H1 (cell line): ENCODE data around the gene RHOU.

ENCODE experiments used
- CBX5 ChIP-seq: fragments of 300-800, 300-1000 bp; sonication (generic); IDR thresholded peaks from 2 replicates; pipeline ENCODE4 v1.7.1; 2016; ENCODE audit warnings: antibody characterized with exemption, low read length, low read depth
- CHD2 ChIP-seq: IDR thresholded peaks from 2 replicates; pipeline ENCODE4 v1.6.1; 2012; ENCODE audit warnings: low read length, improper control_type of control experiment
- EP300 ChIP-seq, 2 experiments: IDR thresholded peaks; 1 replicate in 1 of 2; 2 replicates in 1 of 2; pipeline ENCODE4 v1.6.1; 2011 to 2012; ENCODE audit warnings: low read depth in 2 of 2, low read length in 2 of 2, mild to moderate bottlenecking in 2 of 2, borderline replicate concordance in 1 of 2, inconsistent platforms in 1 of 2, moderate library complexity in 1 of 2
- POLR2A ChIP-seq, 2 experiments: IDR thresholded peaks; 1 replicate in 1 of 2; 2 replicates in 1 of 2; pipeline ENCODE4 v1.6.1; 2011; ENCODE audit warnings: low read depth in 2 of 2, low read length in 2 of 2, mild to moderate bottlenecking in 2 of 2; ENCODE audit errors: control extremely low read depth in 1 of 2
- SP1 ChIP-seq: IDR thresholded peaks from 2 replicates; pipeline ENCODE4 v1.6.1; 2011; ENCODE audit warnings: low read depth, low read length
- TAF1 ChIP-seq: IDR thresholded peaks from 2 replicates; pipeline ENCODE4 v1.6.1; 2011; ENCODE audit warnings: mild to moderate bottlenecking, low read depth, low read length

DNA sequence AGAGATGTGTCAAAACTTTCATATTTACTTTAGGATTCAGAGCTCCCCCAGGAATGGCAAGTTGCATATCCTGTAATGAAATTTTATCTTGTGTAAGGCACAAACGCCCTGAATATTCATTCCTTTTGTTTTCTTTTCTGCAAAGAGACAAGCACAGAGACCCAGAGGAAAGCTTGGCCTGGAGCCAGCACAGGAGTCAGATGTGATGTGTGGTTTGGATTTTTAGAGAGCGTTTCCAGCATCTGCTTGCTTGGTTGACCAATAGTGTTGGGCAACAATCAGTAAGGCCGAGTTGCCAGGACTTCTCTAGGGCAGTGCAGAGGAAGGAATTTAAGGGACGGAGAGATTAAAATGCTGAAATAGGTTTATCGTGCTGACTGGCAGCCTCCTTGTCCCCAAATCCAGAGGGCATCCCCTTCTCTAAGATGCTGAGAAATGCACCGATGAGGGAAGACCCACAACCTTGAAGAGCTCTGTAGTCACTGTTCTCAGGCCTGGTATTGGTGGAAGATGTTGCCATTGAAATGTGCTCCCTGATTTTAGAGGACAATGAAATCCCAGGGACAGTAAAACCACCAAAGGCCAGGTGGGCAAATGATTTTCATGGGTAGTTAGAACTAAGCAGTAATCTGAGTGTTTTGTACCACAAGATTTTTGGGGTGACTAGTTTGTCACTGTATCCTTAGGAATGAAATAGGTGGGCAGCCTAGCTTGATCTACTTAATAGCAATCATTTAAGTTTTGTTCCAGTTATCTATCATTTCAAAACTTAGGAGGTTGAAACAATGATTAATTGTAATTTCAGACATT, 37.9 kb upstream of the RHOU start:
- TF ChIP-seq CHD2 (no peak), TAF1 (no peak), POLR2A (IDR thresholded peaks at IDR 0.05; ENCODE audit: control extremely low read depth in 1 of 2, low read depth in 2 of 2, low read length in 2 of 2) (no peak), CBX5 (no peak), SP1 (no peak), EP300 (IDR thresholded peaks at IDR 0.05; ENCODE audit: borderline replicate concordance in 1 of 2, low read depth in 2 of 2, low read length in 2 of 2) (no peak)
